SH-SY5Y (cell line): Measurements from ENCODE around the gene TMEM150C.

Experiments
- GATA2 ChIP-seq: IDR thresholded peaks from 2 replicates; pipeline ENCODE4 v1.6.1; 2011; ENCODE audit warnings: mild to moderate bottlenecking, low read depth, low read length
- GATA3 ChIP-seq: IDR thresholded peaks from 2 replicates; pipeline ENCODE4 v1.6.1; 2011; ENCODE audit warnings: low read depth, mild to moderate bottlenecking, low read length, moderate library complexity

DNA sequence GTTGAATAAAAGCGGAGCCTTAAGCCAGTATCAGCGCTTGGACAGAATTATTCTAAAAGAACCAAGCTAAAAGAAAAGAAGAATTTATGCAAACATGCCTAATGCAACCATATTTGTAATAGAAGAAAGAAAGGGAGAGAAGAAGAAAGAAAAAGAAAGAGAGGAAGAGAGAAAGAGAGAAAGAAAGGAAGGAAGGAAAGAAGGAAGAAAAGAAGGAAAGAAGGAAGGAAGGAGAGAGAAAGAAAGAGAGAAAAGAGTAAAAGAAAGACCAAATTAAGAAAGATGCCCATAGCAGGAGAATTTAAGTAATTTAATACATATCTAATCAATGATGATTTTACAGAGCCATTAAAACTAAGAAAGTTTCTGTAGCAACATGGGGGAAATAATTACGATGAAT is 30.9 kb upstream of the TMEM150C start:
- TF ChIP-seq GATA2 (no peak), GATA3 (no peak)
